ENCODE data around the gene CDK2AP2.
"Not testable (repeated sequence)": the region's sequence is repeated elsewhere in the genome, so short reads cannot be mapped to it uniquely, and the experiment has no call there.

Gene CDK2AP2

GRCh38 chr11:67465530-67465929 lies 42.4 kb downstream of the CDK2AP2 start:
- not testable (repeated sequence) for DNase-seq

- no peak for DNase-seq
Measured at GRCh38 chr11:67465189-67465510, 42.8 kb downstream of the CDK2AP2 start.

GRCh38 chr11:67464411-67465188 lies 43.4 kb downstream of the CDK2AP2 start:
- DNase-seq = peak; percentile 71 to 79

GRCh38 chr11:67463680-67464410 lies 44.1 kb downstream of the CDK2AP2 start:
- DNase-seq = no peak

GRCh38 chr11:67463186-67463585 lies 44.8 kb downstream of the CDK2AP2 start:
- DNase-seq = no peak

GRCh38 chr11:67458266-67458665 lies 49.7 kb downstream of the CDK2AP2 start:
- DNase-seq = no peak

- DNase-seq = no peak
Measured at GRCh38 chr11:67457453-67457852, 50.5 kb downstream of the CDK2AP2 start.

All from NCI-H187 (cell line).